B cell (primary cell): ENCODE data around the gene RARA. TPM values are rescaled to one million over a fixed set of nuclear protein-coding genes. Genes with fewer than 3 reads are reported as not detected.

Source experiments
- ATAC-seq: fragments of 200-7000 bp; cut with Tn5 transposase; one replicate; pipeline ENCODE4 v1.10.0; 2021; ENCODE audit warnings: low read depth, mild to moderate bottlenecking, moderate number of reproducible peaks, moderate library complexity
- CTCF ChIA-PET: fragments of 350-600 bp; sonication (Branson Sonifier 250); formaldehyde crosslinking; loops from one replicate; lab custom pipeline; 2021; ENCODE audit warnings: antibody characterized with exemption, inconsistent platforms; lab: Charles Lee
- POLR2A ChIA-PET: fragments of 350-600 bp; sonication (Branson Sonifier 250); formaldehyde crosslinking; loops from one replicate; lab custom pipeline; 2021; ENCODE audit warnings: antibody characterized with exemption; lab: Charles Lee
- DNase-seq: peaks from one replicate; pipeline ENCODE4 v3.0.0; 2013
- H2AFZ ChIP-seq: 2 replicates; pipeline ENCODE4 v1.6.1; 2012; ENCODE audit warnings: mild to moderate bottlenecking, low read depth, low read length; ENCODE audit not compliant: insufficient read depth, poor library complexity, severe bottlenecking
- H3K27ac ChIP-seq, 2 donors: 1 replicate in 1 of 2; 2 replicates in 1 of 2; pipeline ENCODE4 v1.5.1; 2012 to 2013; ENCODE audit warnings: low read length in 2 of 2, mild to moderate bottlenecking in 2 of 2, moderate library complexity in 1 of 2
- H3K27me3 ChIP-seq, 4 experiments: fragments of 200-600 bp in 1 of 4; sonication (generic) in 1 of 4; replicated peaks in 1 of 4; 1 replicate in 2 of 4; 2 replicates in 2 of 4; pipeline versions ENCODE4 v1.6.1 to v1.7.0; 2013 to 2016; ENCODE audit warnings: low read length in 3 of 4, mild to moderate bottlenecking in 2 of 4, mixed read lengths in 1 of 4, moderate library complexity in 1 of 4; ENCODE audit not compliant: insufficient read depth in 4 of 4, control insufficient read depth in 3 of 4; ENCODE audit errors: control extremely low read depth in 1 of 4
- H3K36me3 ChIP-seq, 2 experiments: replicated peaks in 1 of 2; 1 replicate in 1 of 2; 2 replicates in 1 of 2; pipeline versions ENCODE4 v1.6.1 to v1.7.1; 2013; ENCODE audit warnings: low read length in 1 of 2; ENCODE audit not compliant: insufficient read depth in 2 of 2, control insufficient read depth in 1 of 2; ENCODE audit errors: control extremely low read depth in 1 of 2, extremely low read depth in 1 of 2
- H3K4me1 ChIP-seq, 2 donors: fragments of 200-600 bp in 1 of 2; sonication (generic) in 1 of 2; 1 replicate in 1 of 2; 2 replicates in 1 of 2; pipeline versions ENCODE4 v1.5.1 to v1.6.1; 2013 to 2017; ENCODE audit warnings: low read length in 2 of 2; ENCODE audit not compliant: control insufficient read depth in 2 of 2, insufficient read depth in 2 of 2
- H3K4me2 ChIP-seq: replicated peaks from 2 replicates; pipeline ENCODE3; 2012; ENCODE audit warnings: mild to moderate bottlenecking, low read depth, low read length; ENCODE audit not compliant: poor library complexity, severe bottlenecking
- H3K4me3 ChIP-seq, 5 experiments: fragments of 200-600 bp in 1 of 5; sonication (generic) in 1 of 5; 1 replicate in 3 of 5; 2 replicates in 2 of 5; pipeline versions ENCODE4 v1.5.1 to v1.7.0; 2011 to 2016; ENCODE audit warnings: low read length in 4 of 5, mild to moderate bottlenecking in 4 of 5, low read depth in 2 of 5, control low read depth in 1 of 5, moderate library complexity in 1 of 5; ENCODE audit not compliant: insufficient read depth in 1 of 5; ENCODE audit errors: control extremely low read depth in 1 of 5, extremely low read depth in 1 of 5
- H3K79me2 ChIP-seq: fragments of 200-600 bp; sonication (generic); one replicate; pipeline ENCODE4 v1.6.0; 2016; ENCODE audit warnings: low read length; ENCODE audit not compliant: control insufficient read depth, insufficient read depth
- H3K9ac ChIP-seq: fragments of 200-600 bp; sonication (generic); 2 replicates; pipeline ENCODE4 v1.6.1; 2017; ENCODE audit warnings: mild to moderate bottlenecking, low read length, moderate library complexity
- H3K9me3 ChIP-seq, 3 donors: one replicate each; pipeline versions ENCODE4 v1.6.1 to v1.7.1; 2013; ENCODE audit warnings: low read length in 2 of 3; ENCODE audit not compliant: control insufficient read depth in 2 of 3, insufficient read depth in 1 of 3; ENCODE audit errors: control extremely low read depth in 1 of 3
- H4K20me1 ChIP-seq: 2 replicates; pipeline ENCODE4 v1.6.0; 2012; ENCODE audit warnings: mild to moderate bottlenecking, low read length; ENCODE audit not compliant: insufficient read depth, control insufficient read depth, poor library complexity, severe bottlenecking
- H3K27ac Mint-ChIP-seq: one replicate; pipeline ENCODE4 v1.8.0; 2021; ENCODE audit warnings: mixed read lengths
- H3K27me3 Mint-ChIP-seq: one replicate; pipeline ENCODE4 v1.8.0; 2021; ENCODE audit warnings: mixed read lengths
- H3K4me1 Mint-ChIP-seq: one replicate; pipeline ENCODE4 v1.8.0; 2021; ENCODE audit warnings: mixed read lengths
- H3K4me3 Mint-ChIP-seq: one replicate; pipeline ENCODE4 v1.8.0; 2021; ENCODE audit warnings: mixed read lengths
- H3K9me3 Mint-ChIP-seq: one replicate; pipeline ENCODE4 v1.8.0; 2022; ENCODE audit warnings: mixed read lengths; ENCODE audit not compliant: insufficient read depth
- EZH2 ChIP-seq: IDR thresholded peaks from 2 replicates; pipeline ENCODE4 v1.6.1; 2012; ENCODE audit warnings: borderline replicate concordance, low read depth, mild to moderate bottlenecking, moderate library complexity, low read length; ENCODE audit not compliant: insufficient read depth, poor library complexity, severe bottlenecking
- WGBS: methylation state at CpG from one replicate; pipeline ENCODE4 v1.1.5; 2013; ENCODE audit warnings: missing lambda C conversion rate; ENCODE audit not compliant: insufficient coverage; 5-methylcytosine and 5-hydroxymethylcytosine counted together
- intact Hi-C: fragments of 100-400 bp; cut with micrococcal nuclease; formaldehyde crosslinking; loops from one replicate; pipeline ENCODE4 v1.10.0; 2022
- polyA plus RNA-seq: library from polyadenylated mRNA; depleted of rRNA; stranded (reverse); fragments of >200 nt; gene quantifications from 2 replicates; pipeline ENCODE4 v1.2.3, GENCODE V29; 2012
- small RNA-seq: library from RNA; depleted of rRNA; stranded (forward); fragments of <200 nt; gene quantifications from one replicate; pipeline ENCODE3, GENCODE V24; 2012; ENCODE audit warnings: low replicate concordance, low read depth; ENCODE audit not compliant: insufficient read length
- total RNA-seq, 2 donors: library from RNA; stranded (reverse); fragments of 120-200 nt in 1 of 2; gene quantifications; 1 replicate in 1 of 2; 2 replicates in 1 of 2; pipeline versions ENCODE4 v1.2.3 to v1.2.4, GENCODE V29; 2013 to 2022
- TF ChIP-seq, protein P1 (sequence below): fragments of 200-600 bp; IDR thresholded peaks from one replicate; pipeline ENCODE4 v1.8.0; 2022; ENCODE audit warnings: antibody characterized with exemption, mild to moderate bottlenecking

The RARA gene
- total and polyA plus RNA-seq, 2 donors (not counting 1 experiment from before 2014, with no cell fraction given) = 20.7 to 86.2 TPM

DNA sequence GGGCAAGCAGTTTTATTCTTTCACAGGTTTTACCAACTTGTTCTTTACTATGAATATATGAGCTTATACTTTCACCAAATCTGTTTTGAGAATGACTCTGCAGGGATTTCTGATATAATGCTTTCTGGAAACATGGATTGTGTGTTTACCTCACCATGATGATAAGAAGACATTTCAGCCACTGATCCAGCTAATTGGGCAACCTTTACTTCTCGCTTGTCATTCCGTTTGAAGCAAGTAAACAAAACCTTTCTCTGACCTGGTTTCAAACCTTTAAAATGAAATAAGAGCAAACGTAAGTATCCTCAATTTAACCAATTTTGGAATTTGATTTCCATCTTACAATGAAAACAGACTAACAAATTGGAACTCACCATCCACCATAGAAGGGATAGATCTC lies 95.0 kb downstream of the RARA start:
- no peak for DNase-seq
- POLR2A ChIA-PET = no interaction called here
- Mint-ChIP-seq H3K9me3 (no peaks in the 10 kb centered on the region), H3K27ac (no peak overlapping the region), H3K4me3 (no peak overlapping the region), H3K27me3 (no peaks in the 10 kb centered on the region), H3K4me1 (peaks cover 7% of the 10 kb centered on the region)
- H3K79me2 ChIP-seq = no peaks in the 10 kb centered on the region
- no peak overlapping the region for H3K4me2 ChIP-seq
- H3K4me3 ChIP-seq = no peak overlapping the region
- no peak overlapping the region for H3K9ac ChIP-seq
- no peaks in the 10 kb centered on the region for H3K9me3 ChIP-seq
- peak overlapping the region; percentile 13 for H2AFZ ChIP-seq
- intact Hi-C loops = loop anchor here (5.0 kb wide), 1 partner anchor 38 kb away; the partner anchor contains the start of gene IGFBP4
- WGBS = 100% methylated on average over 3 of the region's 3 CpGs
- no peaks in the 10 kb centered on the region for H4K20me1 ChIP-seq
- CTCF ChIA-PET = interaction anchor here (6.3 to 7.2 kb wide), 2 partner anchors 10 to 128 kb away, joined by 65 to 94 read pairs; partner anchors contain the start of gene TOP2A
- no peak overlapping the region for H3K27ac ChIP-seq
- H3K36me3 ChIP-seq = no peaks in the 10 kb centered on the region
- ATAC-seq = no peak
- no peak for TF ChIP-seq EZH2
- TF ChIP-seq, protein P1, sequence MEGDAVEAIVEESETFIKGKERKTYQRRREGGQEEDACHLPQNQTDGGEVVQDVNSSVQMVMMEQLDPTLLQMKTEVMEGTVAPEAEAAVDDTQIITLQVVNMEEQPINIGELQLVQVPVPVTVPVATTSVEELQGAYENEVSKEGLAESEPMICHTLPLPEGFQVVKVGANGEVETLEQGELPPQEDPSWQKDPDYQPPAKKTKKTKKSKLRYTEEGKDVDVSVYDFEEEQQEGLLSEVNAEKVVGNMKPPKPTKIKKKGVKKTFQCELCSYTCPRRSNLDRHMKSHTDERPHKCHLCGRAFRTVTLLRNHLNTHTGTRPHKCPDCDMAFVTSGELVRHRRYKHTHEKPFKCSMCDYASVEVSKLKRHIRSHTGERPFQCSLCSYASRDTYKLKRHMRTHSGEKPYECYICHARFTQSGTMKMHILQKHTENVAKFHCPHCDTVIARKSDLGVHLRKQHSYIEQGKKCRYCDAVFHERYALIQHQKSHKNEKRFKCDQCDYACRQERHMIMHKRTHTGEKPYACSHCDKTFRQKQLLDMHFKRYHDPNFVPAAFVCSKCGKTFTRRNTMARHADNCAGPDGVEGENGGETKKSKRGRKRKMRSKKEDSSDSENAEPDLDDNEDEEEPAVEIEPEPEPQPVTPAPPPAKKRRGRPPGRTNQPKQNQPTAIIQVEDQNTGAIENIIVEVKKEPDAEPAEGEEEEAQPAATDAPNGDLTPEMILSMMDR = no peak
- no peaks in the 10 kb centered on the region for H3K27me3 ChIP-seq
- H3K4me1 ChIP-seq = peaks cover 0 to 8% of the 10 kb centered on the region in 2 donors

Small RNA genes within 50 kb of the gene (small RNA-seq; reads per million reads assigned to genes)
- gene RF00019 = not detected
- gene RNA5SP441 = not detected

Other genes starting within 250 kb of the RARA start
- 16.8 and 17.1 TPM in 2 replicates for gene THRA, start 246.2 kb upstream of the RARA start, total RNA-seq
- 8.0 and 9.1 TPM in 2 replicates for gene THRA, start 246.2 kb upstream of the RARA start, polyA plus RNA-seq
- gene NR1D1, start 208.6 kb upstream of the RARA start, total RNA-seq = 6.7 and 6.8 TPM in 2 replicates
- 6.5 and 7.7 TPM in 2 replicates for gene NR1D1, start 208.6 kb upstream of the RARA start, polyA plus RNA-seq
- gene MSL1, start 187.2 kb upstream of the RARA start, total RNA-seq = 125 and 129 TPM in 2 replicates
- 69.8 and 80.1 TPM in 2 replicates for gene MSL1, start 187.2 kb upstream of the RARA start, polyA plus RNA-seq
- gene CASC3, start 168.6 kb upstream of the RARA start, total RNA-seq = 169 and 173 TPM in 2 replicates
- 64.2 and 109 TPM in 2 replicates for gene CASC3, start 168.6 kb upstream of the RARA start, polyA plus RNA-seq
- gene RAPGEFL1, start 131.7 kb upstream of the RARA start, total RNA-seq = 5.4 and 5.6 TPM in 2 replicates
- gene RAPGEFL1, start 131.7 kb upstream of the RARA start, polyA plus RNA-seq = 3.0 and 5.7 TPM in 2 replicates
- gene WIPF2, start 89.9 kb upstream of the RARA start, total RNA-seq = 46.6 and 48.4 TPM in 2 replicates
- gene WIPF2, start 89.9 kb upstream of the RARA start, polyA plus RNA-seq = 7.7 and 8.7 TPM in 2 replicates
- 0.63 and 2.2 TPM in 2 replicates for gene CDC6, start 21.3 kb upstream of the RARA start, total RNA-seq
- gene CDC6, start 21.3 kb upstream of the RARA start, polyA plus RNA-seq = 0.69 and 1.1 TPM in 2 replicates
- gene GJD3, start 55.6 kb downstream of the RARA start, total RNA-seq = not detected in 2 replicates
- not detected in 2 replicates for gene GJD3, start 55.6 kb downstream of the RARA start, polyA plus RNA-seq
- gene TOP2A, start 108.7 kb downstream of the RARA start, total RNA-seq = 3.0 and 3.1 TPM in 2 replicates
- 0.36 and 0.50 TPM in 2 replicates for gene TOP2A, start 108.7 kb downstream of the RARA start, polyA plus RNA-seq
- gene IGFBP4, start 134.3 kb downstream of the RARA start, total RNA-seq = 29.5 and 31.3 TPM in 2 replicates
- 4.6 and 14.4 TPM in 2 replicates for gene IGFBP4, start 134.3 kb downstream of the RARA start, polyA plus RNA-seq
- not detected in 2 replicates for gene TNS4, start 192.4 kb downstream of the RARA start, total RNA-seq
- 0.07 TPM in 1 of 2 replicates, not detected in the other for gene TNS4, start 192.4 kb downstream of the RARA start, polyA plus RNA-seq